ENCODE results near the gene C1orf185.
A peak's percentile ranks its signal among the peaks of the same experiment; 100 is the strongest.

- TF ChIP-seq CTCF (IDR thresholded peaks at IDR 0.05 in 8 of 11, conservative IDR thresholded peaks at IDR 0.05 in 3 of 11) (no peak), POLR2A (IDR thresholded peaks at IDR 0.05) (no peak), POLR2AphosphoS5 (IDR thresholded peaks at IDR 0.05) (peak in 1 of 3 donors; percentile 16)
Observed at GRCh38 chr1:51175278-51175677, 73.2 kb downstream of the C1orf185 start.
